Natural killer cell (primary cell): Measurements from ENCODE around the gene NECTIN1. TPM values are rescaled to one million over a fixed set of nuclear protein-coding genes. Genes with fewer than 3 reads are reported as not detected.
"Not testable (repeated sequence)": the region's sequence is repeated elsewhere in the genome, so short reads cannot be mapped to it uniquely, and the experiment has no call there.

ENCODE experiments used
- ATAC-seq, 3 donors: fragments of 150-1000 bp in 2 of 3; fragments of 200-7000 bp in 1 of 3; cut with Tn5 transposase; 1 replicate in 1 of 3; 2 replicates in 2 of 3; pipeline ENCODE4 v1.10.0; 2021; ENCODE audit warnings: mild to moderate bottlenecking in 2 of 3, moderate library complexity in 2 of 3
- DNase-seq, 2 donors: peaks; one replicate each; pipeline versions ENCODE4 v3.0.0 to v3.0.0-alpha.2; 2013 to 2021; ENCODE audit warnings: mixed read lengths in 1 of 2
- H3K27ac ChIP-seq: one replicate; pipeline ENCODE4 v1.5.1; 2013; ENCODE audit warnings: mild to moderate bottlenecking, low read length
- H3K27me3 ChIP-seq: one replicate; pipeline ENCODE4 v1.6.1; 2013; ENCODE audit warnings: low read length; ENCODE audit not compliant: control insufficient read depth, insufficient read depth
- H3K36me3 ChIP-seq: one replicate; pipeline ENCODE4 v1.6.1; 2013; ENCODE audit warnings: low read length; ENCODE audit not compliant: control insufficient read depth, insufficient read depth
- H3K4me1 ChIP-seq: one replicate; pipeline ENCODE4 v1.6.1; 2013; ENCODE audit warnings: low read length; ENCODE audit not compliant: control insufficient read depth, insufficient read depth
- H3K4me3 ChIP-seq: one replicate; pipeline ENCODE4 v1.5.1; 2013; ENCODE audit warnings: low read length
- H3K9me3 ChIP-seq: one replicate; pipeline ENCODE4 v1.6.1; 2013; ENCODE audit warnings: low read length; ENCODE audit not compliant: control insufficient read depth, insufficient read depth
- H3K27ac Mint-ChIP-seq, 2 donors: one replicate each; pipeline ENCODE4 v1.8.0; 2022; ENCODE audit warnings: mild to moderate bottlenecking in 2 of 2, mixed read lengths in 2 of 2, moderate library complexity in 1 of 2
- H3K27me3 Mint-ChIP-seq, 2 donors: one replicate each; pipeline ENCODE4 v1.8.0; 2022; ENCODE audit warnings: low read depth in 2 of 2, mixed read lengths in 2 of 2
- H3K36me3 Mint-ChIP-seq: one replicate; pipeline ENCODE4 v1.8.0; 2022; ENCODE audit warnings: mixed read lengths
- H3K4me1 Mint-ChIP-seq, 2 donors: one replicate each; pipeline ENCODE4 v1.8.0; 2022; ENCODE audit warnings: mixed read lengths in 2 of 2
- H3K4me3 Mint-ChIP-seq: one replicate; pipeline ENCODE4 v1.8.0; 2022; ENCODE audit warnings: mild to moderate bottlenecking, moderate library complexity, mixed read lengths
- H3K9me3 Mint-ChIP-seq, 2 donors: one replicate each; pipeline ENCODE4 v1.8.0; 2022; ENCODE audit warnings: mixed read lengths in 2 of 2
- CTCF ChIP-seq: fragments of 200-600 bp; IDR thresholded peaks from one replicate; pipeline ENCODE4 v1.8.0; 2022; ENCODE audit warnings: antibody characterized with exemption
- WGBS: methylation state at CpG from one replicate; pipeline ENCODE4 v1.1.7; 2013; ENCODE audit warnings: missing lambda C conversion rate; ENCODE audit not compliant: insufficient coverage; 5-methylcytosine and 5-hydroxymethylcytosine counted together
- intact Hi-C: fragments of 100-400 bp; cut with micrococcal nuclease; formaldehyde crosslinking; loops from one replicate; pipeline ENCODE4 v1.14.2; 2022
- total RNA-seq, 4 donors: library from RNA; stranded (reverse); fragments of 120-200 nt in 1 of 4; gene quantifications; one replicate each; pipeline versions ENCODE4 v1.2.3 to v1.2.4, GENCODE V29; 2013 to 2022

The NECTIN1 gene
- total RNA-seq, 3 donors from 2014 or later (not counting 1 experiment from before 2014, with no cell fraction given), result 5.8 to 18.8 (median 7.8) TPM

DNA sequence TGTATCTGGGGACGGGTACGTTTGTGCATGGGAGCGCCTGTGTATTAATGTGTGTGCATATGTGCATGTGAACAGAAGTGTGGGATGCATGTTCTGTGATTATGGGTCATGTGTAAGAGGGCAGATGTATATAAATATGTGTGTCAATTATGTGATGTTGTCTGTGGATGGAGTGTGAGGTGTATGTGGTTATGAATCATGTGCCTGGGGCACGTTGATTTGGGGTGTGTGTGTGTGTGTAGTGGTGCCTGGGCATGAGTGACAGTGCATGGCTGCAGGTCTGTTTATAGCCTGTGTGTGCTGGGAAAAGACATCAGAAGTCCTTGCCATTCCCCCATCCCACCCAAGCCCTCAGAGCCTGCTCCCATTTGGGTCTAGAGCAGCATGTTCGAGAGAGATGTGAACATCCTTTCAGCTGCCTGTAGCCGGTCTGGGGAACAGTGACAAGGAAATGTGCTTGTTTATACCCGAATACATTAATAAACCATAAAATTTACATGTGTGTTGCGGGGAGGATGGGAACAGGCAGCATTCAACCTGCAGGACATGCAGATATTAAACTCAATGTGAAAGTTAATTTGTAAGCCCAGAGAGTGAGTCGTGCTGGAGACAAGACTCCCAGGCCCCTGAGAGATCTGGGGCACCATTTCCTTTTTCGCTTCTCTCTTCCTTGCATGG is 129.0 kb downstream of the NECTIN1 start:
- H3K27ac ChIP-seq, result no peak overlapping the region
- no peak overlapping the region for H3K4me3 ChIP-seq
- WGBS, result 82% methylated on average over 10 of the region's 10 CpGs
- no peaks in the 10 kb centered on the region for H3K27me3 ChIP-seq
- H3K9me3 ChIP-seq, result no peaks in the 10 kb centered on the region
- intact Hi-C loops, result no loop called here
- no peaks in the 10 kb centered on the region for H3K4me1 ChIP-seq
- Mint-ChIP-seq H3K36me3 (no peaks in the 10 kb centered on the region), H3K27me3 (peaks cover 2 to 22% of the 10 kb centered on the region in 2 donors), H3K9me3 (no peaks in the 10 kb centered on the region), H3K27ac (no peak overlapping the region), H3K4me3 (no peak overlapping the region), H3K4me1 (no peaks in the 10 kb centered on the region)
- DNase-seq (no peak), ATAC-seq (no peak)
- no peaks in the 10 kb centered on the region for H3K36me3 ChIP-seq
- no peak for TF ChIP-seq CTCF

DNA sequence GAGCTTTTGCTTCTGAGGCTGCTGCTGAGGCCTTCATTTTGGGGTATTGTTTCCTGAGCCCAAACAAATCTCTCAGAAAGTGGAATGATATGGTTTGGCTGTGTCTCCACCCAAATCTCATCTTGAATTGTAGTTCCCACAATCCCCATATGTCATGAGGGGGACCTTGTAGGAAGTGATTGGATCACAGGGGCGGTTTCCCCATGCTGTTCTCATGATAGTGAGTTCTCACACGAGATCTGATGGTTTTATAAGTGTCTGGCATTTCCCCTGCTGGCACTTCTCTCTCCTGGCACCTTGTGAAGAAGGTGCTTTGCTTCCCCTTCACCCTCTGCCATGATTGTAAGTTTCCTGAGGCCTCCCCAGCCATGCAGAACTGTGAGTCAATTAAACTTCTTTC is 133.1 kb downstream of the NECTIN1 start:
- H3K9me3 Mint-ChIP-seq, H3K4me3 ChIP-seq, H3K27ac Mint-ChIP-seq, H3K27me3 ChIP-seq, H3K9me3 ChIP-seq, H3K36me3 ChIP-seq, H3K4me1 Mint-ChIP-seq, H3K4me3 Mint-ChIP-seq, DNase-seq, H3K36me3 Mint-ChIP-seq, intact Hi-C loops, H3K27ac ChIP-seq, H3K4me1 ChIP-seq, ATAC-seq: not testable (repeated sequence)
- WGBS, result 35% methylated on average over 2 of the region's 2 CpGs
- H3K27me3 Mint-ChIP-seq, result peaks cover 14 to 20% of the 10 kb centered on the region in 2 donors

- H3K4me1 Mint-ChIP-seq, result peaks cover 0 to 5% of the 10 kb centered on the region in 2 donors
- TF ChIP-seq CTCF, result no peak
- DNase-seq (no peak), ATAC-seq (no peak)
- Histone ChIP-seq H3K36me3 (no peaks in the 10 kb centered on the region), H3K27ac (no peak overlapping the region), H3K4me1 (no peaks in the 10 kb centered on the region), H3K27me3 (no peaks in the 10 kb centered on the region), H3K9me3 (no peaks in the 10 kb centered on the region), H3K4me3 (no peak overlapping the region)
- intact Hi-C loops, result no loop called here
- no peaks in the 10 kb centered on the region for H3K9me3 Mint-ChIP-seq
- no peak overlapping the region for H3K27ac Mint-ChIP-seq
- no peak overlapping the region for H3K4me3 Mint-ChIP-seq
- peaks cover 16 to 23% of the 10 kb centered on the region in 2 donors for H3K27me3 Mint-ChIP-seq
- no peaks in the 10 kb centered on the region for H3K36me3 Mint-ChIP-seq
- 32% methylated on average over 3 of the region's 4 CpGs for WGBS
Observed at GRCh38 chr11:119594639-119595249, 134.3 kb downstream of the NECTIN1 start.

DNA sequence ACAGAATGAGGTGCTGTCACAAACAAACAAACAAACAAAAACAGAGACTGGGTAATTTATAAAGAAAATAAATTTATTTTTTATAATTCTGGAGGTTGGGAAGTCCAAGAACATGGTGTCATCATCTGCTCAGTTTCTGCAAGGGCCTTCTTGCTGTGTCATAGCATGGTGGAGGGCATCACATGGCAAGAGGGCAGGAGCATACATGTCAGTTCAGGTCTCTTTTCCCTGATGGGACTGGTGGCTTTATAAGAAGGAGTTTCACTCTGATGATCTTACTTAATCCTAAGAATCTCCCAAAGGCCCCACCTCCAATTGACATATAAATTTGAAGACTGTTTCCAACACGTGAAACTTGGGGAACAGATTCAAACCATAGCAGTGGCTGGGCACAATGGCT is 135.7 kb downstream of the NECTIN1 start:
- no peaks in the 10 kb centered on the region for H3K9me3 Mint-ChIP-seq
- ATAC-seq, result no peak

More for the DNA sequence above, 135.7 kb downstream of the NECTIN1 start:
- WGBS, result 93% methylated on average over 1 of the region's 1 CpG
- no peaks in the 10 kb centered on the region for H3K36me3 ChIP-seq
- no peak for DNase-seq
- Mint-ChIP-seq H3K4me3 (no peak overlapping the region), H3K4me1 (peaks cover 0 to 5% of the 10 kb centered on the region in 2 donors), H3K27me3 (peaks cover 17 to 23% of the 10 kb centered on the region in 2 donors), H3K27ac (no peak overlapping the region), H3K36me3 (no peaks in the 10 kb centered on the region)
- H3K27ac ChIP-seq, result no peak overlapping the region
- intact Hi-C loops, result no loop called here
- no peaks in the 10 kb centered on the region for H3K27me3 ChIP-seq
- H3K9me3 ChIP-seq, result no peaks in the 10 kb centered on the region
- H3K4me3 ChIP-seq, result no peak overlapping the region
- TF ChIP-seq CTCF, result no peak
- H3K4me1 ChIP-seq, result no peaks in the 10 kb centered on the region
